K562 (cell line): Measurements from ENCODE around the gene CD300LB. TPM values are rescaled to one million over a fixed set of nuclear protein-coding genes. Genes with fewer than 3 reads are reported as not detected.
"Not testable (repeated sequence)": the region's sequence is repeated elsewhere in the genome, so short reads cannot be mapped to it uniquely, and the experiment has no call there.

Experiments used
- ATAC-seq: fragments of 200-7000 bp; cut with Tn5 transposase; 3 replicates; pipeline ENCODE4 v1.9.1; 2020; ENCODE audit warnings: moderate library complexity
- BruUV-seq: library from RNA; stranded (reverse); fragments of 400-500 nt; replicated peaks from 2 replicates; lab custom pipeline; 2021; lab: Mats Ljungman, UMichigan
- CTCF ChIA-PET: fragments of 300-600 bp; formaldehyde crosslinking; extraction: SDS; loops from one replicate; lab custom pipeline; 2021; ENCODE audit warnings: low intra/inter-chr PET ratio; lab: Yijun Ruan, JAX
- POLR2A ChIA-PET: fragments of 300-600, 350-650 bp; sonication (Branson Sonifier 250); formaldehyde crosslinking; extraction: SDS; loops from one replicate; lab custom pipeline; 2021; ENCODE audit warnings: antibody characterized with exemption, inconsistent platforms; lab: Yijun Ruan, JAX
- DNase-seq, 4 experiments: peaks; one replicate each; pipeline versions ENCODE4 v3.0.0 to v3.0.0-alpha.2; 2011 to 2018; ENCODE audit warnings: low spot score in 3 of 4, mixed read lengths in 3 of 4; ENCODE audit errors: extremely low read depth in 1 of 4
- FAIRE-seq: peaks from 2 replicates; lab custom pipeline; 2011; peaks lifted over from hg19 to GRCh38; lab: Jason Lieb, UNC
- H2AFZ ChIP-seq: 2 replicates; pipeline ENCODE4 v1.6.0; 2011; ENCODE audit warnings: low read depth, low read length, control low read depth, inconsistent platforms
- H3K27ac ChIP-seq: fragments of 200-600 bp; 3 replicates; pipeline ENCODE4 v1.8.0; 2011; ENCODE audit warnings: low read depth, mild to moderate bottlenecking, control low read depth, inconsistent platforms, low read length, moderate library complexity, mixed read lengths; ENCODE audit errors: extremely low read depth
- H3K27me3 ChIP-seq, 2 experiments: fragments of 300-600 bp in 1 of 2; 2 replicates in 1 of 2; 3 replicates in 1 of 2; pipeline versions ENCODE4 v1.6.0 to v1.8.0; 2011; ENCODE audit warnings: inconsistent platforms in 2 of 2, low read length in 2 of 2, mild to moderate bottlenecking in 1 of 2, mixed read lengths in 1 of 2, moderate library complexity in 1 of 2; ENCODE audit not compliant: control insufficient read depth in 2 of 2, insufficient read depth in 2 of 2
- H3K36me3 ChIP-seq: fragments of 300-600 bp; 3 replicates; pipeline ENCODE4 v1.8.0; 2011; ENCODE audit warnings: mild to moderate bottlenecking, low read length, inconsistent platforms; ENCODE audit not compliant: control insufficient read depth, insufficient read depth
- H3K4me1 ChIP-seq, 2 experiments: fragments of 200-600 bp in 1 of 2; replicated peaks in 1 of 2; 2 replicates in 1 of 2; 3 replicates in 1 of 2; pipeline versions ENCODE4 v1.5.1 to v1.8.0; 2011; ENCODE audit warnings: inconsistent platforms in 2 of 2, low read length in 2 of 2, mild to moderate bottlenecking in 1 of 2, mixed read lengths in 1 of 2, moderate library complexity in 1 of 2; ENCODE audit not compliant: control insufficient read depth in 2 of 2, insufficient read depth in 2 of 2
- H3K4me2 ChIP-seq: 2 replicates; pipeline ENCODE4 v1.6.1; 2011; ENCODE audit warnings: low read length, control low read depth, inconsistent platforms, mixed read lengths; ENCODE audit not compliant: insufficient read depth
- H3K4me3 ChIP-seq: fragments of 200-600 bp; sonication (generic), shearing (Covaris generic); 2 replicates; pipeline ENCODE4 v1.5.1; 2016; ENCODE audit warnings: control low read depth, inconsistent platforms
- H3K79me2 ChIP-seq: fragments of 200-600 bp; 3 replicates; pipeline ENCODE4 v1.8.0; 2011; ENCODE audit warnings: low read length, inconsistent platforms; ENCODE audit not compliant: control insufficient read depth, insufficient read depth
- H3K9ac ChIP-seq, 2 experiments: 2 replicates each; pipeline versions ENCODE4 v1.6.0 to v1.6.1; 2011; ENCODE audit warnings: low read depth in 2 of 2, low read length in 2 of 2, control low read depth in 1 of 2, inconsistent platforms in 1 of 2, mild to moderate bottlenecking in 1 of 2, mixed read lengths in 1 of 2; ENCODE audit not compliant: insufficient read depth in 1 of 2
- H3K9me1 ChIP-seq: one replicate; pipeline ENCODE4 v1.6.0; 2011; ENCODE audit warnings: inconsistent platforms, mild to moderate bottlenecking, low read length, moderate library complexity; ENCODE audit not compliant: control insufficient read depth, insufficient read depth
- H3K9me3 ChIP-seq: replicated peaks from 2 replicates; pipeline ENCODE4 v1.5.1; 2011; ENCODE audit warnings: low read depth, low read length, inconsistent platforms; ENCODE audit not compliant: control insufficient read depth, insufficient read depth
- H4K20me1 ChIP-seq: replicated peaks from 2 replicates; pipeline ENCODE4 v1.6.1; 2011; ENCODE audit warnings: low read length, inconsistent platforms, mixed read lengths; ENCODE audit not compliant: control insufficient read depth, insufficient read depth
- BRF2 ChIP-seq: IDR thresholded peaks from 3 replicates; pipeline ENCODE4 v1.6.1; 2011; ENCODE audit warnings: borderline replicate concordance, mild to moderate bottlenecking; ENCODE audit not compliant: insufficient read length, insufficient read depth
- GATAD2B ChIP-seq: fragments of 450-650 bp; IDR thresholded peaks from 2 replicates; pipeline ENCODE4 v1.6.1; 2017; ENCODE audit warnings: mild to moderate bottlenecking, borderline replicate concordance
- MAFK ChIP-seq: IDR thresholded peaks from 2 replicates; pipeline ENCODE4 v1.6.1; 2011; ENCODE audit warnings: low read length, improper control_type of control experiment
- ZNF24 ChIP-seq: fragments of 450-650 bp; IDR thresholded peaks from 2 replicates; pipeline ENCODE4 v1.6.1; 2016
- ZNF282 ChIP-seq: sonication (generic); formaldehyde crosslinking; IDR thresholded peaks from 2 replicates; pipeline ENCODE4 v1.8.1; 2023; ENCODE audit warnings: missing genetic modification reagents
- whole genome bisulfite sequencing: fragments of 100-300 bp; shearing (Covaris generic); methylation state at CpG from one replicate; pipeline ENCODE4 v1.1.6; 2016; ENCODE audit warnings: low coverage, mixed read lengths; ENCODE audit not compliant: insufficient coverage; ENCODE audit errors: missing lambda C conversion rate; 5-methylcytosine and 5-hydroxymethylcytosine counted together
- in situ Hi-C: fragments of 300-500 bp; cut with MboI; formaldehyde crosslinking; loops from 4 replicates; pipeline ENCODE4 v1.15.0; 2018; ENCODE audit warnings: inconsistent platforms, mixed read lengths
- intact Hi-C: fragments of 100-400 bp; cut with micrococcal nuclease; formaldehyde crosslinking; loops from 2 replicates; pipeline ENCODE4 v1.14.2; 2022
- polyA plus RNA-seq, 8 experiments: library from polyadenylated mRNA; depleted of rRNA in 4 of 8; stranded (reverse) in 5 of 8; unstranded in 3 of 8; fragments of >200 nt; fragmentation: Nextera tagmentation in 2 of 8; fragmentation: Illumina TruSeq in 1 of 8; extraction: Ambion mirVana in 2 of 8; extraction: Trizol in 1 of 8; gene quantifications; 2 replicates each; pipeline versions ENCODE4 v1.2.1 to v1.2.3, GENCODE V29; 2011 to 2014; ENCODE audit warnings: inconsistent platforms in 1 of 8, missing spikeins in 1 of 8
- total RNA-seq, 7 experiments: library from RNA; depleted of rRNA in 6 of 7; stranded (reverse); fragments of >200 nt in 6 of 7; fragmentation: Illumina TruSeq in 2 of 7; extraction: Trizol in 2 of 7; gene quantifications; 2 replicates each; pipeline versions ENCODE4 v1.2.1 to v1.2.3, GENCODE V29; 2011 to 2021; ENCODE audit warnings: low replicate concordance in 1 of 7
- TF ChIP-seq, protein P1 (sequence below): fragments of 450-650 bp; IDR thresholded peaks from 2 replicates; pipeline ENCODE4 v1.7.1; 2018; ENCODE audit warnings: mild to moderate bottlenecking, low read depth; ENCODE audit not compliant: partially characterized antibody
- TF ChIP-seq, protein P2 (sequence below): sonication (generic); formaldehyde crosslinking; IDR thresholded peaks from 2 replicates; pipeline ENCODE4 v1.8.0; 2022; ENCODE audit warnings: mild to moderate bottlenecking, missing genetic modification reagents

CD300LB gene
- total and polyA plus RNA-seq, 9 of the 15 experiments (the other 6 are each of a cell fraction or from before 2014, with no cell fraction given): not detected

GRCh38 chr17:74574489-74575142 lies 43.3 kb upstream of the CD300LB start:
- POLR2A ChIA-PET: interaction anchor here (1.1 kb wide), 1 partner anchor 106 kb away, joined by 4 read pairs; no protein-coding TSS in a partner anchor
- H3K36me3 ChIP-seq: no peaks in the 10 kb centered on the region
- FAIRE-seq (no peak), ATAC-seq (no peak), DNase-seq (no peak)
- H3K9me1 ChIP-seq: no peaks in the 10 kb centered on the region
- H3K9ac ChIP-seq: no peak overlapping the region
- no peaks in the 10 kb centered on the region for H3K79me2 ChIP-seq
- no TSS peak for BruUV-seq
- TF ChIP-seq MAFK (no peak), GATAD2B (no peak), ZNF282 (CRISPR knock-in tag) (no peak), ZNF24 (no peak), BRF2 (no peak)
- TF ChIP-seq, protein P1, sequence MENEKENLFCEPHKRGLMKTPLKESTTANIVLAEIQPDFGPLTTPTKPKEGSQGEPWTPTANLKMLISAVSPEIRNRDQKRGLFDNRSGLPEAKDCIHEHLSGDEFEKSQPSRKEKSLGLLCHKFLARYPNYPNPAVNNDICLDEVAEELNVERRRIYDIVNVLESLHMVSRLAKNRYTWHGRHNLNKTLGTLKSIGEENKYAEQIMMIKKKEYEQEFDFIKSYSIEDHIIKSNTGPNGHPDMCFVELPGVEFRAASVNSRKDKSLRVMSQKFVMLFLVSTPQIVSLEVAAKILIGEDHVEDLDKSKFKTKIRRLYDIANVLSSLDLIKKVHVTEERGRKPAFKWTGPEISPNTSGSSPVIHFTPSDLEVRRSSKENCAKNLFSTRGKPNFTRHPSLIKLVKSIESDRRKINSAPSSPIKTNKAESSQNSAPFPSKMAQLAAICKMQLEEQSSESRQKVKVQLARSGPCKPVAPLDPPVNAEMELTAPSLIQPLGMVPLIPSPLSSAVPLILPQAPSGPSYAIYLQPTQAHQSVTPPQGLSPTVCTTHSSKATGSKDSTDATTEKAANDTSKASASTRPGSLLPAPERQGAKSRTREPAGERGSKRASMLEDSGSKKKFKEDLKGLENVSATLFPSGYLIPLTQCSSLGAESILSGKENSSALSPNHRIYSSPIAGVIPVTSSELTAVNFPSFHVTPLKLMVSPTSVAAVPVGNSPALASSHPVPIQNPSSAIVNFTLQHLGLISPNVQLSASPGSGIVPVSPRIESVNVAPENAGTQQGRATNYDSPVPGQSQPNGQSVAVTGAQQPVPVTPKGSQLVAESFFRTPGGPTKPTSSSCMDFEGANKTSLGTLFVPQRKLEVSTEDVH: no peak
- TF ChIP-seq, protein P2, sequence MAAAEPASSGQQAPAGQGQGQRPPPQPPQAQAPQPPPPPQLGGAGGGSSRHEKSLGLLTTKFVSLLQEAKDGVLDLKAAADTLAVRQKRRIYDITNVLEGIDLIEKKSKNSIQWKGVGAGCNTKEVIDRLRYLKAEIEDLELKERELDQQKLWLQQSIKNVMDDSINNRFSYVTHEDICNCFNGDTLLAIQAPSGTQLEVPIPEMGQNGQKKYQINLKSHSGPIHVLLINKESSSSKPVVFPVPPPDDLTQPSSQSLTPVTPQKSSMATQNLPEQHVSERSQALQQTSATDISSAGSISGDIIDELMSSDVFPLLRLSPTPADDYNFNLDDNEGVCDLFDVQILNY (CRISPR knock-in tag): no peak
- no peaks in the 10 kb centered on the region for H3K9me3 ChIP-seq
- H3K4me3 ChIP-seq: no peak overlapping the region
- in situ Hi-C loops (no loop called here), intact Hi-C loops (no loop called here)
- H3K27me3 ChIP-seq: peaks cover 8 to 35% of the 10 kb centered on the region in 2 experiments; a peak in 4 of 5 replicates
- 0% methylated on average over 5 of the region's 5 CpGs for WGBS
- no peak overlapping the region for H2AFZ ChIP-seq
- no peaks in the 10 kb centered on the region for H3K4me1 ChIP-seq
- CTCF ChIA-PET: no interaction called here
- H3K4me2 ChIP-seq: no peak overlapping the region
- 0 out of 2 replicates have a peak, but pooled peaks cover 7% of the 10 kb centered on the region for H4K20me1 ChIP-seq
- no peak overlapping the region for H3K27ac ChIP-seq

- FAIRE-seq, H4K20me1 ChIP-seq, H3K36me3 ChIP-seq, H3K4me2 ChIP-seq, H3K4me1 ChIP-seq, H3K9me3 ChIP-seq, H3K79me2 ChIP-seq, H3K9ac ChIP-seq, H3K9me1 ChIP-seq, BruUV-seq, in situ Hi-C loops, H2AFZ ChIP-seq, CTCF ChIA-PET, DNase-seq, ATAC-seq, H3K4me3 ChIP-seq, H3K27ac ChIP-seq, intact Hi-C loops: not testable (repeated sequence)
- peaks cover 8 to 37% of the 10 kb centered on the region in 2 experiments; a peak in 4 of 5 replicates for H3K27me3 ChIP-seq
- POLR2A ChIA-PET: interaction anchor here (0.9 kb wide), 1 partner anchor 9 kb away, joined by 4 read pairs; no protein-coding TSS in a partner anchor
Observed at GRCh38 chr17:74573635-74574034, 42.4 kb upstream of the CD300LB start.
